ENCODE data around the gene PSME3.
A peak's percentile ranks its signal among the peaks of the same experiment; 100 is the strongest.

PSME3 gene

GRCh38 chr17:42818379-42818778, 14.8 kb upstream of the PSME3 start:
- DNase-seq, result no peak

GRCh38 chr17:42819939-42820535, 13.2 kb upstream of the PSME3 start:
- peak; percentile 31 for DNase-seq

- DNase-seq, result no peak
Measured at GRCh38 chr17:42821176-42821575, 12.0 kb upstream of the PSME3 start.

- DNase-seq, result no peak
Measured at GRCh38 chr17:42827472-42827871, 5.7 kb upstream of the PSME3 start.

- no peak for DNase-seq
Measured at GRCh38 chr17:42830971-42831370, 2.2 kb upstream of the PSME3 start.

- DNase-seq, result peak; percentile 69
Measured at GRCh38 chr17:42832213-42832933, 824 bp upstream of the PSME3 start.

GRCh38 chr17:42833767-42834422, 698 bp downstream of the PSME3 start:
- no peak for DNase-seq

GRCh38 chr17:42835732-42836131, 2.5 kb downstream of the PSME3 start:
- no peak for DNase-seq

- DNase-seq, result no peak
Measured at GRCh38 chr17:42841975-42842685, 8.9 kb downstream of the PSME3 start.

GRCh38 chr17:42843358-42843934, 10.2 kb downstream of the PSME3 start:
- no peak for DNase-seq

GRCh38 chr17:42844271-42844670, 11.1 kb downstream of the PSME3 start, which contains the start of gene AOC2:
Gene AOC2 (plus strand): TSS chr17:42844580. CDS start chr17:42844627, 47 bp downstream.
- no peak for DNase-seq

GRCh38 chr17:42844761-42845555, 11.8 kb downstream of the PSME3 start:
- no peak for DNase-seq

- DNase-seq, result no peak
Measured at GRCh38 chr17:42845556-42845917, 12.3 kb downstream of the PSME3 start.

GRCh38 chr17:42845918-42846593, 12.9 kb downstream of the PSME3 start:
- DNase-seq, result no peak

GRCh38 chr17:42846594-42847280, 13.5 kb downstream of the PSME3 start:
- DNase-seq, result no peak

- DNase-seq, result no peak
Measured at GRCh38 chr17:42848093-42848492, 14.9 kb downstream of the PSME3 start.

- DNase-seq, result no peak
Measured at GRCh38 chr17:42849031-42849430, 15.8 kb downstream of the PSME3 start.

- no peak for DNase-seq
Measured at GRCh38 chr17:42849451-42850181, 16.4 kb downstream of the PSME3 start.

GRCh38 chr17:42850954-42851353, 17.8 kb downstream of the PSME3 start, which contains the start of gene AOC3:
Gene AOC3 (plus strand): TSS chr17:42851199. CDS start chr17:42851344, 145 bp downstream.
- no peak for DNase-seq
